NCI-H748 treated with DMSO at 0.1 percent for 48 hours (cell line): ENCODE results near the gene GPRC5B.

Source experiments
- DNase-seq: peaks from one replicate; lab custom pipeline; 2025; lab: John Stamatoyannopoulos, UW

Gene GPRC5B

GRCh38 chr16:19872179-19872863 is 12.3 kb downstream of the GPRC5B start:
- no peak for DNase-seq

- no peak for DNase-seq
These were observed 12.9 kb downstream of the GPRC5B start for GRCh38 chr16:19871721-19872120.

- no peak for DNase-seq
These were observed 16.2 kb downstream of the GPRC5B start for GRCh38 chr16:19868421-19868820.

- no peak for DNase-seq
These were observed 20.1 kb downstream of the GPRC5B start for GRCh38 chr16:19864566-19864965.

- DNase-seq = no peak
These were observed 20.7 kb downstream of the GPRC5B start for GRCh38 chr16:19863990-19864389.

- DNase-seq = no peak
These were observed 22.8 kb downstream of the GPRC5B start for GRCh38 chr16:19861811-19862327.

- no peak for DNase-seq
These were observed 23.5 kb downstream of the GPRC5B start for GRCh38 chr16:19861133-19861532.

GRCh38 chr16:19860166-19861041 is 24.2 kb downstream of the GPRC5B start:
- no peak for DNase-seq

GRCh38 chr16:19859603-19860002 is 25.0 kb downstream of the GPRC5B start:
- no peak for DNase-seq

- no peak for DNase-seq
These were observed 25.5 kb downstream of the GPRC5B start for GRCh38 chr16:19859166-19859565.

- DNase-seq = no peak
These were observed 26.2 kb downstream of the GPRC5B start for GRCh38 chr16:19858340-19859018.

GRCh38 chr16:19857593-19858339 is 26.9 kb downstream of the GPRC5B start:
- no peak for DNase-seq

GRCh38 chr16:19856120-19856519 is 28.5 kb downstream of the GPRC5B start:
- DNase-seq = no peak

GRCh38 chr16:19854543-19854876 is 30.1 kb downstream of the GPRC5B start:
- DNase-seq = no peak

- DNase-seq = no peak
These were observed 30.7 kb downstream of the GPRC5B start for GRCh38 chr16:19853742-19854542.

GRCh38 chr16:19853132-19853741 is 31.4 kb downstream of the GPRC5B start:
- no peak for DNase-seq

GRCh38 chr16:19851476-19851875 is 33.2 kb downstream of the GPRC5B start:
- no peak for DNase-seq

GRCh38 chr16:19850131-19850817 is 34.4 kb downstream of the GPRC5B start:
- DNase-seq = no peak

GRCh38 chr16:19848756-19849155 is 35.9 kb downstream of the GPRC5B start:
- DNase-seq = no peak

- no peak for DNase-seq
These were observed 38.2 kb downstream of the GPRC5B start for GRCh38 chr16:19846436-19846835.
